Astrocyte of the spinal cord (primary cell): ENCODE measurements around the gene WNT3A.

Source experiments
- DNase-seq: peaks from one replicate; pipeline ENCODE4 v3.0.0; 2011; ENCODE audit warnings: low read depth, low spot score
- H3K4me3 ChIP-seq: 2 replicates; pipeline ENCODE4 v1.5.1; 2011; ENCODE audit warnings: low read depth, mild to moderate bottlenecking, low read length, moderate library complexity
- CTCF ChIP-seq: IDR thresholded peaks from 2 replicates; pipeline ENCODE4 v1.5.1; 2012; ENCODE audit warnings: low read depth, mild to moderate bottlenecking, low read length, inconsistent platforms
- in situ Hi-C: cut with HindIII; loops from 2 replicates; pipeline ENCODE4 v1.10.0; 2017; ENCODE audit warnings: low sequenced_read_pairs

Gene WNT3A

GRCh38 chr1:228093050-228093906, 86.5 kb downstream of the WNT3A start:
- DNase-seq = no peak
- in situ Hi-C loops = no loop called here
- TF ChIP-seq CTCF = no peak
- no peak overlapping the region for H3K4me3 ChIP-seq

DNA sequence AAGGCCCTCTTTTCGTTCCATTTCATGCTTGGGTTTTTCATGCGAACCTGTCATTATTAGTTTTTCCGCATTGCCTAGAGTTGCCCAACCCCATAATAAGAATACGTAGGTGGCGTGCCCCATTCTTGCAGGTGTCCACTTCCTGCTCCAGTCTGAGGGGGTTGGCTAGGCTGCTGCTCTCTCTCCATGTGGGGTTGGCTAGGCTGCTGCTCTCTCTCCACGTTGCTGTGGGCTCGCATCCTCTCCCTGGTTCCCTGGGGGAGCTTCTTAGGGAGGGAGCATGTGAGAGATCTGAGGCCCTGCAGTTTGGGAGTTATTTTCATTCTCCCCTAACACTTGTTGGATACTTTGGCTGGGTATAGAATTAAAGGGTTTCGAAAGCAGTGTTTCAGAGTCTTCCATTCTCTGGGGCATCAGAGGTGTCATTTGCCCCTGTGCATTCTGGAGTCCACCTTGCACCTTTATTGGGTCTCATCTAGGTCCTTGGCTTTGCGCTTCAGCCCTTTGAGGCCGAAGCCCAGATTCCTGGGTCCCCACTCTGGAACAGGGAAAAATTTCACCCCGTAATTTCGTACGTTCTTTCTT, 87.7 kb downstream of the WNT3A start:
- no peak for DNase-seq

DNA sequence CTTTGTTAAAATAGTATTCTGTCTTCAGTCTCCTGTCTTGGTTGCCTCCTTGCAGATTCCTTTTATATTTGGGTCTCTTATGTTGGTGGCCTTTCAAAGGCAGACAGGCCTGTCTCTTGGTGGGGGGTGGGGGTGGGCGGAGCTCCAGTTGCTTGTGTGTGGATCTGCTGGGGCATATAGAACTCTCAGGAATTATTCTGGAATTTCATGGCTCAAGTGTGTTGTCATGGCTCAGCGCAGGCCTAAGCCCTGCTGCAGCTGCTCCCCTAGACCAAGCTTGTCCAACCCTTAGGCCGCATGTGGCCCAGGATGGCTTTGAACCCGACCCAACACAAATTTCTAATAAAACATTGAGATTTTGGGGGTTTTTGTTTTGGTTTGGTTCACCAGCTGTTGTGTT, 88.4 kb downstream of the WNT3A start:
- no peak for DNase-seq
- TF ChIP-seq CTCF = no peak
- no peak overlapping the region for H3K4me3 ChIP-seq
- in situ Hi-C loops = no loop called here

More for the DNA sequence above, 87.7 kb downstream of the WNT3A start:
- in situ Hi-C loops = no loop called here
- TF ChIP-seq CTCF = no peak
- no peak overlapping the region for H3K4me3 ChIP-seq

GRCh38 chr1:228095938-228096337, 89.1 kb downstream of the WNT3A start:
- no peak for TF ChIP-seq CTCF
- in situ Hi-C loops = no loop called here
- no peak overlapping the region for H3K4me3 ChIP-seq
- DNase-seq = no peak

DNA sequence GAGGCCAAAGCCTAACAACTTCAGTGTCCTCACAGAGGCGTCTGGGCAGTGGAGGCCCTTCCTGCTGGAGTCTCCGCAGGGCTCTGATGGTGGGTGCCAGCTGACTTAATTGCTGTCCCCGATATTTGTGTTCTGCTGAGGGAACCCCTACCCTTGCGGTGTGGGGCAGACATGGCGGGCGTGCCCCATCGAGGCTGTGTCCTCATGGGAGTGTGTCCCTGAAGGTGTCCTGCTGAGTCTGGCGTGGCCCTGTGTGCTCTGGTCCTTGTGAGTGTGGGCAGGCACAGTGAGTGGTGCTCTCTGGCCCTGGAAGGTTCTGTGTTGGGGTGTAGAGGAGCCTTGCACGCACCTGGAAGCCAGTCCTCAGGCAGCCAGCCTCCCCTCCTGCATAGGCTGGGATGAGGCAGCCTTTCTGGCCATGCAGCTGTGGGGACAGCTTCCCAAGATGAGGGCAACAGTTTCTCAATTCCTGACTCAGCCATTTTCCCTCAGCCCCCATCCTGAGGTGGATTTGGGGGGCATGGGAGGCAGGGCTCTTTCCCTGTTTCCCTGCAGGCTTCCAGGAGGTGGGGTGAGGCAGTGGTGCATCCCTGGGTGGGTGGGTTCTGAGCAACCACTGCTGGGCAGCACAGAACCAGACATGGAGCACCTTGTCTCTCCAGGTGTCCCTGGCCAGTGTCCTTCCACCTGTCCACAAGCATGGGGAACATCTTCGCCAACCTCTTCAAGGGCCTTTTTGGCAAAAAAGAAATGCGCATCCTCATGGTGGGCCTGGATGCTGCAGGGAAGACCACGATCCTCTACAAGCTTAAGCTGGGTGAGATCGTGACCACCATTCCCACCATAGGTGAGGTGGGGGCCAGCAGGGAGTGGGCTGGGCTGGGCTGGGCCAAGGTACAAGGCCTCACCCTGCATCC, 89.9 kb downstream of the WNT3A start:
- no peak overlapping the region for H3K4me3 ChIP-seq
- DNase-seq = no peak
- TF ChIP-seq CTCF = no peak
- in situ Hi-C loops = no loop called here

GRCh38 chr1:228097333-228098081, 90.7 kb downstream of the WNT3A start:
- no peak for DNase-seq
- TF ChIP-seq CTCF = no peak
- no peak overlapping the region for H3K4me3 ChIP-seq
- in situ Hi-C loops = no loop called here
